Transverse colon (tissue), 4 donors: Measurements from ENCODE around the gene ELP4. TPM values are rescaled to one million over a fixed set of nuclear protein-coding genes. Genes with fewer than 3 reads are reported as not detected.

ENCODE experiments used
- DNase-seq: peaks from one replicate; pipeline ENCODE4 v3.0.0-alpha.2; 2019
- H3K27ac ChIP-seq, 4 donors: fragments of 200-600 bp; sonication (generic); 2 replicates each; pipeline ENCODE4 v1.5.1; 2016 to 2018; ENCODE audit warnings: inconsistent platforms in 4 of 4
- H3K27me3 ChIP-seq: fragments of 200-600 bp; sonication (generic); 2 replicates; pipeline ENCODE4 v1.5.1; 2017; ENCODE audit warnings: inconsistent platforms
- H3K36me3 ChIP-seq, 4 donors: fragments of 200-600 bp; sonication (generic); 2 replicates each; pipeline ENCODE4 v1.5.1; 2017 to 2019; ENCODE audit warnings: inconsistent platforms in 4 of 4
- H3K4me1 ChIP-seq, 4 donors: fragments of 200-600 bp; sonication (generic); 2 replicates each; pipeline ENCODE4 v1.5.1; 2017 to 2020; ENCODE audit warnings: inconsistent platforms in 4 of 4
- H3K4me3 ChIP-seq, 4 donors: fragments of 200-600 bp; sonication (generic); 1 replicate in 1 of 4; 2 replicates in 3 of 4; pipeline versions ENCODE4 v1.5.1 to v1.6.1; 2017 to 2019; ENCODE audit warnings: inconsistent platforms in 4 of 4
- H3K9me3 ChIP-seq, 2 donors: fragments of 200-600 bp; sonication (generic); 2 replicates each; pipeline ENCODE4 v1.5.1; 2017 to 2019; ENCODE audit warnings: inconsistent platforms in 2 of 2
- EP300 ChIP-seq: sonication (generic); formaldehyde crosslinking; IDR thresholded peaks from one replicate; pipeline ENCODE4 v1.6.1; 2017; ENCODE audit warnings: antibody characterized with exemption, low read depth
- POLR2A ChIP-seq: fragments of 450-650 bp; IDR thresholded peaks from one replicate; pipeline ENCODE4 v1.6.1; 2016; ENCODE audit warnings: antibody characterized with exemption, mild to moderate bottlenecking, moderate library complexity
- POLR2AphosphoS5 ChIP-seq, 3 donors: sonication (generic); formaldehyde crosslinking; IDR thresholded peaks; one replicate each; pipeline ENCODE4 v1.6.1; 2016; ENCODE audit warnings: antibody characterized with exemption in 3 of 3
- WGBS, 2 donors: methylation state at CpG; one replicate each; pipeline ENCODE4 v1.1.5; 2018; ENCODE audit warnings: low coverage in 1 of 2; 5-methylcytosine and 5-hydroxymethylcytosine counted together
- in situ Hi-C, 4 donors: fragments of 200-750 bp; cut with MboI; loops; one replicate each; pipeline versions ENCODE4 v1.15.0 to v1.15.1; 2017; ENCODE audit warnings: low sequenced_read_pairs in 3 of 4, low pct_ligation_motif_present in 1 of 4, low pct_unique_long_range_greater_than_20kb in 1 of 4
- intact Hi-C: fragments of 100-400 bp; cut with DNase I; formaldehyde crosslinking; loops from one replicate; pipeline ENCODE4 v1.15.1; 2023; ENCODE audit warnings: low total_unique reads
- total RNA-seq, 4 donors: library from RNA; depleted of rRNA; stranded (reverse); fragments of >200 nt; gene quantifications; one replicate each; pipeline ENCODE4 v1.1.0, GENCODE V29; 2016
- TF ChIP-seq, protein P1 (sequence below), 5 experiments: fragments of 200-600 bp in 3 of 5; fragments of 450-650 bp in 2 of 5; sonication (generic) in 3 of 5; IDR thresholded peaks; 1 replicate in 2 of 5; 2 replicates in 3 of 5; pipeline ENCODE4 v1.5.1; 2016 to 2017; ENCODE audit warnings: antibody characterized with exemption in 5 of 5, inconsistent platforms in 3 of 5, mild to moderate bottlenecking in 2 of 5, moderate library complexity in 1 of 5

The ELP4 gene, protein sequence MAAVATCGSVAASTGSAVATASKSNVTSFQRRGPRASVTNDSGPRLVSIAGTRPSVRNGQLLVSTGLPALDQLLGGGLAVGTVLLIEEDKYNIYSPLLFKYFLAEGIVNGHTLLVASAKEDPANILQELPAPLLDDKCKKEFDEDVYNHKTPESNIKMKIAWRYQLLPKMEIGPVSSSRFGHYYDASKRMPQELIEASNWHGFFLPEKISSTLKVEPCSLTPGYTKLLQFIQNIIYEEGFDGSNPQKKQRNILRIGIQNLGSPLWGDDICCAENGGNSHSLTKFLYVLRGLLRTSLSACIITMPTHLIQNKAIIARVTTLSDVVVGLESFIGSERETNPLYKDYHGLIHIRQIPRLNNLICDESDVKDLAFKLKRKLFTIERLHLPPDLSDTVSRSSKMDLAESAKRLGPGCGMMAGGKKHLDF
- 10 to 100 TPM; 14.2 to 46.4 (median 23.6) TPM for total RNA-seq

DNA sequence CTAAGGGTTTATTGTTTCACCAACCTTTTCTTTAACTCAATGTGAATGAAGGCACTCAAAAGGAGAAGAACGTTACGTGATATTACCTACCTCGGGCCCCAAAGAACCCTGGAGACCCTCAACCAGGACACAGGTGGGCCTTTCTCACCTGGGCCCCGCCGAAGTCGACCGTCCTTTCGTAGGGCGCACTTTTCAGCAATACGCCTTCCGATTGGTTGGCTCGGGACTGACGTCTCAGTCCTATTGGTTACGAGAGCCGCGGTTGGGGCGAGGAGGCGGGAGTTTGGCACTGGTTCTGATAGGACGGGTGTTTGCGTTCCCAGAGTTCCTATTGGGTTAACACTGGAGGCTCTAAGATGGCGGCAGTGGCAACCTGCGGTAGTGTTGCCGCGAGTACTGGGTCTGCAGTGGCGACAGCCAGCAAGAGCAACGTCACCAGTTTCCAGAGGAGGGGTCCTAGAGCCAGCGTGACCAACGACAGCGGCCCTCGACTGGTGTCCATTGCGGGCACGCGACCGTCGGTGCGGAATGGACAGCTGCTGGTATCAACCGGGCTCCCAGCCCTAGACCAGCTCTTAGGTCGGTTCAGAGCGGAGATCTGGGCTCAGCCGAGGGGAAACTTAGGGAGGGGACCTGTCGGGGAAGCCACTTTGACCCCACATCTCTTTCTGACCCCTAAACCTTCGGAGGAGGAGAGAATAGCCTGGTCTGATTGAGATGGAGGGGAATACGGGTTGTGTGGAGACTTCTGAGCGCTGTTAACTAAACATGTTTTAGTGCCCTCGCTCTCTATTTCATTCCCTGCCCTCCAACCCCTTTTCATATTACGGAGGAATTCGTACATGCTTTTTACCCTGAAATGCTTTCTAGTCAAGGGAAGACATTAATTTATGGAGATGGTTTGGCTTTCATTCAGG, at the start of gene ELP4, which contains the start of gene IMMP1L:
Gene ELP4, plus strand, starts transcription at position 339 of the 917 bp plus-strand sequence. Its CDS starts 18 bp downstream, at position 357.
Gene IMMP1L, minus strand, starts transcription at position 194 of the 917 bp plus-strand sequence. CDS start 46,346 bp downstream, outside the sequence.
- Histone ChIP-seq H3K4me1 (peaks cover 3 to 32% (median 22%) of the 10 kb centered on the region in 4 donors), H3K27me3 (no peaks in the 10 kb centered on the region), H3K4me3 (peak within 1 kb of the TSS; percentile 62 to 81 (median 76)), H3K9me3 (no peaks in the 10 kb centered on the region), H3K27ac (peak within 1 kb of the TSS; percentile 78 to 88 (median 84)), H3K36me3 (peaks cover 0 to 5% (median 0%) of the 10 kb centered on the region in 4 donors)
- in situ Hi-C loops = no loop called here
- WGBS, 2 donors = 0% methylated on average over 15 to 44 of the region's 47 CpGs
- peak; percentile 97 for DNase-seq
- TF ChIP-seq POLR2A (peak; percentile 62), POLR2AphosphoS5 (IDR thresholded peaks at IDR 0.05) (peak; percentile 56 to 73 (median 67)), EP300 (no peak)
- TF ChIP-seq, protein P1, sequence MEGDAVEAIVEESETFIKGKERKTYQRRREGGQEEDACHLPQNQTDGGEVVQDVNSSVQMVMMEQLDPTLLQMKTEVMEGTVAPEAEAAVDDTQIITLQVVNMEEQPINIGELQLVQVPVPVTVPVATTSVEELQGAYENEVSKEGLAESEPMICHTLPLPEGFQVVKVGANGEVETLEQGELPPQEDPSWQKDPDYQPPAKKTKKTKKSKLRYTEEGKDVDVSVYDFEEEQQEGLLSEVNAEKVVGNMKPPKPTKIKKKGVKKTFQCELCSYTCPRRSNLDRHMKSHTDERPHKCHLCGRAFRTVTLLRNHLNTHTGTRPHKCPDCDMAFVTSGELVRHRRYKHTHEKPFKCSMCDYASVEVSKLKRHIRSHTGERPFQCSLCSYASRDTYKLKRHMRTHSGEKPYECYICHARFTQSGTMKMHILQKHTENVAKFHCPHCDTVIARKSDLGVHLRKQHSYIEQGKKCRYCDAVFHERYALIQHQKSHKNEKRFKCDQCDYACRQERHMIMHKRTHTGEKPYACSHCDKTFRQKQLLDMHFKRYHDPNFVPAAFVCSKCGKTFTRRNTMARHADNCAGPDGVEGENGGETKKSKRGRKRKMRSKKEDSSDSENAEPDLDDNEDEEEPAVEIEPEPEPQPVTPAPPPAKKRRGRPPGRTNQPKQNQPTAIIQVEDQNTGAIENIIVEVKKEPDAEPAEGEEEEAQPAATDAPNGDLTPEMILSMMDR (IDR thresholded peaks at IDR 0.05) = no peak
- intact Hi-C loops = no loop called here

DNA sequence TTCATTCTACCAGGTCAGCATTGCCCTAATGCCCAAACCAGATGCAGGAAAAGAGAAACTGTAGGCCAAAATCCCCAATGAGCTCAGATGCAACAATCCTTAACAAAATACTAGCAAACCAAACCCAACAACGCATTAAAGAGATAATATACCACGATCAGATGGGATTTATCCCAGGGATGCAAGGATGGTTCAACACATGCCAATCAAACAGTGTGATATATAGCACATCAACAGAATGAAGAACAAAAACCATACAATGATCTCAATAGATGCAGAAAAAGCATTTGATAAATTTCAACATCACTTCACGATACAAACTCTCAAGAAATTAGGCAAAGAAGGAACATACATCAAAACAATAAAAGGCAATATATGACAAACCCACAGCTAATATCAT, 45.1 kb upstream of the ELP4 start:
- DNase-seq = no peak
- Histone ChIP-seq H3K9me3 (peaks cover 14 to 17% of the 10 kb centered on the region in 2 donors), H3K27ac (no peak overlapping the region), H3K4me3 (no peak overlapping the region), H3K27me3 (no peaks in the 10 kb centered on the region), H3K4me1 (no peaks in the 10 kb centered on the region), H3K36me3 (peaks cover 0 to 5% (median 0%) of the 10 kb centered on the region in 4 donors)
- TF ChIP-seq EP300 (no peak), POLR2AphosphoS5 (IDR thresholded peaks at IDR 0.05) (no peak), POLR2A (no peak)
- TF ChIP-seq, protein P1 (IDR thresholded peaks at IDR 0.05) = no peak
- 100% methylated on average over 3 of the region's 3 CpGs for WGBS, 2 donors
- in situ Hi-C loops (no loop called here), intact Hi-C loops (no loop called here)

DNA sequence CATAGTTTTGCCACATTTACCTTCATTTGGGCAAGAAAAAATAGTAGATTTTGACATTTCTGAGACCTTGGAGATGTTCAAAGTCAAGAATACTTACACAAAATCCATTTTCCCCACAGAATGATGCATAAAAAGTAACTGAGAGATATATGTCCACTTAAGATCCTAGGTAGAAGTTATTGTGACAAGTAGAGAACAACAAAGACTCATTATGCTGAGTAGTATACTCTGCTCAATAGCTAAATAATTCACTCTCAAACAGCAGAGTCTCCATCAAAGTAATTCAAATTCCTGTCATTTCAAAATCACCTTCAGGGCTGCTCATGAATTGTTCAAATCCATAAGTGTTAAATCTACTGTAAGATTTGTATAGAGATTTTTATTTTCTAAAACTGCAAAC, 35.5 kb upstream of the ELP4 start:
- in situ Hi-C loops (no loop called here), intact Hi-C loops (no loop called here)
- no peak for DNase-seq
- Histone ChIP-seq H3K36me3 (no peaks in the 10 kb centered on the region), H3K4me1 (no peaks in the 10 kb centered on the region), H3K4me3 (no peak overlapping the region), H3K9me3 (no peaks in the 10 kb centered on the region), H3K27me3 (no peaks in the 10 kb centered on the region), H3K27ac (no peak overlapping the region)
- TF ChIP-seq POLR2AphosphoS5 (IDR thresholded peaks at IDR 0.05) = no peak

DNA sequence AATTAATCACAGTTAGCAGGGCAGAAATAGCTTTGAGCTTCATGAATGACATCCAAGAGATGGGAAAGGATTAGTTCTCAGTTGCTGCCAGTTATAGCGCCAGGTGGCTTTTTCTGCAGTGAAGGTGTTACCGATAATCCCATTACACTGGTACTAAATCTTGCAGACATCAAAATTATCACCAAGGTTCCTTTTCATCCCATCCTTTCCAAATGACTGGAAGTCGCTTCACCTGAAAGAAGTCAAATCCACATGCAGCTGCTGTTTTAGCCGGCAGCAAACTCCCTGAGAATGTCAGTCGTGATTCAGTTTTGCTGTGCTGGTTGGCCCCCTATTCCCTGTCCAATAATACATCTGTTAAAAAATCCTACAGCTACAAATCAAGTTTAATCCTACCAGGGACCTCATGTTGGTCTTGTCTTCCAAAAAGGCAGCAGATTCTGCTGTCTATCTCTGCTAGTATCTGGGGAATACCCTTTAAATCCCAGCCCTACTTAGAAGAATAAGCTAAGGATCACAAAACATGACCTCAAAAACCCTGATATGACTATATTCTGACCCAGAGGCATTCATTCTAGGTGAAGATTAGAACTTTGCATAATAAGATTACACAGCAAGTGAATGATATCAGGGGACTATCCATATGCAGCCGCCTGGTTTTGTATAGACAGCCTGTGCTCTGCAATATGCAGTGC, 31.9 kb upstream of the ELP4 start:
- Histone ChIP-seq H3K9me3 (no peaks in the 10 kb centered on the region), H3K4me1 (no peaks in the 10 kb centered on the region), H3K27ac (no peak overlapping the region), H3K4me3 (no peak overlapping the region), H3K27me3 (no peaks in the 10 kb centered on the region), H3K36me3 (no peaks in the 10 kb centered on the region)
- in situ Hi-C loops (loop anchor here in 1 of 4 donors (25.0 kb wide), 1 partner anchor 385 kb away; no protein-coding TSS in a partner anchor), intact Hi-C loops (no loop called here)
- 91 to 98% methylated on average over 5 to 6 of the region's 6 CpGs for WGBS, 2 donors
- no peak for DNase-seq
- TF ChIP-seq POLR2A (no peak), POLR2AphosphoS5 (IDR thresholded peaks at IDR 0.05) (no peak), EP300 (no peak)
- TF ChIP-seq, protein P1 (IDR thresholded peaks at IDR 0.05) = no peak
